GM12892 (cell line): ENCODE results near the gene WDR41.

Source experiments
- DNase-seq: peaks from one replicate; pipeline ENCODE4 v3.0.0; 2011; ENCODE audit not compliant: insufficient read length
- FAIRE-seq: peaks from 2 replicates; lab custom pipeline; 2011; peaks lifted over from hg19 to GRCh38; lab: Jason Lieb, UNC
- POLR2A ChIP-seq: IDR thresholded peaks from 2 replicates; pipeline ENCODE4 v1.6.1; 2011; ENCODE audit warnings: low read depth, low read length, control low read depth
- POLR2AphosphoS5 ChIP-seq: IDR thresholded peaks from 2 replicates; pipeline ENCODE4 v1.6.1; 2011; ENCODE audit warnings: low read depth, low read length, control low read depth
- TAF1 ChIP-seq: IDR thresholded peaks from 2 replicates; pipeline ENCODE4 v1.6.1; 2011; ENCODE audit warnings: low read depth, mild to moderate bottlenecking, control low read depth, low read length, borderline replicate concordance

The WDR41 gene

GRCh38 chr5:77423022-77423750 is 68.9 kb downstream of the WDR41 start:
- TF ChIP-seq POLR2AphosphoS5 (no peak), TAF1 (no peak), POLR2A (no peak)
- DNase-seq: no peak
- FAIRE-seq: no peak

- DNase-seq (no peak), FAIRE-seq (no peak)
- TF ChIP-seq POLR2AphosphoS5 (no peak), TAF1 (no peak), POLR2A (no peak)
Measured at GRCh38 chr5:77420940-77421339, 71.2 kb downstream of the WDR41 start.

GRCh38 chr5:77419644-77420582 is 72.2 kb downstream of the WDR41 start:
- FAIRE-seq (no peak), DNase-seq (no peak)
- no peak for TF ChIP-seq TAF1
- TF ChIP-seq POLR2AphosphoS5: no peak
- TF ChIP-seq POLR2A: no peak

DNA sequence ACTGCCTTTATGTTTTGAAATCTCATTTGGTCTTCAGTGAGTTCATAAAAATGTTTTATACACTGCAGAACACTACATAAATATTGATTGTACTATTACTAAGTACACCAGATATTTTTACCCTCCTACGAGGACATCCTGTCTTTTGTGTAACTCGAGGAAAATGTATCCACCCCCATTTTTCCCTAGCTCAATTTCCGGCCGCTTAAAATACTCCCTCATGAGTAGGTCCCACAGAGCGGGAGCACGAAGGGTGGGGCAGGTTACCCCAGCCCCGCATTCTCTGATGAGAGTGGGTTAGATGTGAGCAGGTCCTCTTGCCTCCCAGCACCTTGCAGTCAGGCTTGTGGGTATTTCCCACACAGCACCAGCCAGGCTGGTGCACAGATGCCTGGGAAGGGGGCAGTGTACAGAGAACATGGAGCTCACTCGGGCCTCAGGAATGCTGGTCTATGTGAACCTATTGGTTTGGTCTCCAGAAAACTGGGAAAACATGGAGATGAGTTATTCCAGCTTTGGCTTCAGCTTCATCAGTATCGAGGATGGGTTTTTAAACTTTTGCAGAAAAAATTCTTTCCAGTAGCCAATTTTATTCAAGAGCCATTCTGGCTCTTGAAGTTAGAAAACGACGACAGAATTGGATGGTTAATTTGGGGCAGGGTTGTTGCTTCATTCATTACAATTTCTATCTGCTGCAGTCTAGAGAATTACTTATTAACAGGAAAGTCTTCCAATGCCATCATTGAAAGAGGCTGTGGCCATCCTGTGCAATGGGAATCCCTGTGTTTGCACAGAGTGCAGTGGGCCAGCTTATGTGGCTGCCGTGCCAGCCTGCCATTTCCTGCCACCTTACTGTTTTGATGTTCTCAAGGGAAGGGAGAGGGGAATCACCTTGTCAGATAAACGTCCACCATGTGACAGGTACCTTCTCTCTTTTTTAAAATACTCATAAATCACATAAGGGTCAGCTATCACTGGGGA is 73.2 kb downstream of the WDR41 start:
- no peak for TF ChIP-seq POLR2AphosphoS5
- no peak for TF ChIP-seq TAF1
- TF ChIP-seq POLR2A: no peak
- FAIRE-seq (no peak), DNase-seq (no peak)

- TF ChIP-seq POLR2A (no peak), TAF1 (no peak), POLR2AphosphoS5 (no peak)
- DNase-seq (no peak), FAIRE-seq (no peak)
Measured at GRCh38 chr5:77418162-77418561, 74.0 kb downstream of the WDR41 start.

- DNase-seq: no peak
- TF ChIP-seq POLR2AphosphoS5 (no peak), TAF1 (no peak), POLR2A (no peak)
- no peak for FAIRE-seq
Measured at GRCh38 chr5:77413049-77413448, 79.1 kb downstream of the WDR41 start.

GRCh38 chr5:77409870-77410621 is 82.1 kb downstream of the WDR41 start:
- no peak for DNase-seq
- no peak for FAIRE-seq
- TF ChIP-seq TAF1 (no peak), POLR2A (no peak), POLR2AphosphoS5 (no peak)

DNA sequence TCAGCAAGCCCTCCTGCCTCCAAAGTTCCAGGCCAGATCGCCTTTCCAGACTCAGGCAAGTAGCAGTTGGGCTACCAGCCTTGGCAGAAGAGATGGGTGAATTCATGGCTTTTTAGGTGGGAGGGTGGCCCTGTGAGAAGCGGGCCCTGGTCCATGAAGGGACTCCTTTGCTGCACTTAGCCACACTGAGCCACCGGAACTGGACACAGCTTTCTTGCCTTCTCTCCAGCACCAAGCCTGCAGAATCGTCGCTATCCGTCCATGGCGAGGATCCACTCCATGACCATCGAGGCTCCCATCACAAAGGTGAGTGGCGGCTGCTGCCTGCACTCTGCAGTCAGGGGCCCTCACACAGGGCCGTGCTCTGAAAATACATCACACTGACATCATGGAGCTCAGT is 85.0 kb downstream of the WDR41 start:
- FAIRE-seq (no peak), DNase-seq (no peak)
- TF ChIP-seq TAF1 (no peak), POLR2A (no peak), POLR2AphosphoS5 (no peak)

- FAIRE-seq (no peak), DNase-seq (no peak)
- TF ChIP-seq TAF1 (no peak), POLR2AphosphoS5 (no peak), POLR2A (no peak)
Measured at GRCh38 chr5:77402796-77403195, 89.3 kb downstream of the WDR41 start.

GRCh38 chr5:77400645-77401044 is 91.5 kb downstream of the WDR41 start:
- DNase-seq (no peak), FAIRE-seq (no peak)
- TF ChIP-seq POLR2AphosphoS5: no peak
- TF ChIP-seq POLR2A: no peak
- TF ChIP-seq TAF1: no peak

DNA sequence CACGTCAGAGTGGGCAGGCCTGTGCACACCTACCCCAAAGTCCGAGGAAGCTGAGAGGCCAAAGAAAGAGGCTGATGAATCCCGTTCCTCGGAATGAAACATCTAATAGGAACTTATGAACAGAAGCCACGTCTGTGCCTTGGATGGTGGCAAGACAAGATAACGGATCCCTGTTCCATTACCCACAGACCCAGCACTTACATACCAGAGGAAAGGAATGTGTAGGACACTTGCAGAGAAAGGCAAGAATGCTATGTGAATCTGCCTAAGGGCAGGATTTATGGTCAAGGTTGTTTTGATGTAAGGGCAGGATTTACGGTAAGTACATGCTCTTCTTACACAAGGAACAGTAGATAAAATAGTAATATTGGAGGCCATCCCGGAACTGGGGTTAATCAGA is 93.2 kb downstream of the WDR41 start:
- DNase-seq (no peak), FAIRE-seq (no peak)
- no peak for TF ChIP-seq POLR2A
- no peak for TF ChIP-seq POLR2AphosphoS5
- TF ChIP-seq TAF1: no peak
